Ovary (tissue), 3 donors: ENCODE measurements around the gene ZNF148.

Experiments used
- CTCF ChIP-seq, 3 donors: fragments of 450-650 bp in 2 of 3; fragments of 200-600 bp in 1 of 3; IDR thresholded peaks; one replicate each; pipeline versions ENCODE4 v1.5.1 to v1.8.0; 2016 to 2022; ENCODE audit warnings: antibody characterized with exemption in 3 of 3, mild to moderate bottlenecking in 1 of 3
- POLR2A ChIP-seq: fragments of 450-650 bp; IDR thresholded peaks from one replicate; pipeline ENCODE4 v1.6.1; 2017; ENCODE audit warnings: antibody characterized with exemption, mild to moderate bottlenecking, moderate library complexity
- donor health status: DM: no; HTN: no; CAD: no.

GRCh38 chr3:125213364-125213755, 161.8 kb downstream of the ZNF148 start:
- no peak for TF ChIP-seq CTCF (IDR thresholded peaks at IDR 0.05)
- TF ChIP-seq POLR2A = no peak
